Activated naive CD8-positive, alpha-beta T cell treated with anti-CD3 and anti-CD28 coated beads, Interleukin-2, amount 50 U/mL, for 16 hours (primary cell): ENCODE measurements around the gene ASPHD2.
A peak's percentile ranks its signal among the peaks of the same experiment; 100 is the strongest.
"Not testable (repeated sequence)": the region's sequence is repeated elsewhere in the genome, so short reads cannot be mapped to it uniquely, and the experiment has no call there.

Experiments used
- DNase-seq: peaks from one replicate; pipeline ENCODE4 v3.0.0-alpha.2; 2020; ENCODE audit warnings: low read depth, low spot score

Gene ASPHD2, protein sequence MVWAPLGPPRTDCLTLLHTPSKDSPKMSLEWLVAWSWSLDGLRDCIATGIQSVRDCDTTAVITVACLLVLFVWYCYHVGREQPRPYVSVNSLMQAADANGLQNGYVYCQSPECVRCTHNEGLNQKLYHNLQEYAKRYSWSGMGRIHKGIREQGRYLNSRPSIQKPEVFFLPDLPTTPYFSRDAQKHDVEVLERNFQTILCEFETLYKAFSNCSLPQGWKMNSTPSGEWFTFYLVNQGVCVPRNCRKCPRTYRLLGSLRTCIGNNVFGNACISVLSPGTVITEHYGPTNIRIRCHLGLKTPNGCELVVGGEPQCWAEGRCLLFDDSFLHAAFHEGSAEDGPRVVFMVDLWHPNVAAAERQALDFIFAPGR

DNA sequence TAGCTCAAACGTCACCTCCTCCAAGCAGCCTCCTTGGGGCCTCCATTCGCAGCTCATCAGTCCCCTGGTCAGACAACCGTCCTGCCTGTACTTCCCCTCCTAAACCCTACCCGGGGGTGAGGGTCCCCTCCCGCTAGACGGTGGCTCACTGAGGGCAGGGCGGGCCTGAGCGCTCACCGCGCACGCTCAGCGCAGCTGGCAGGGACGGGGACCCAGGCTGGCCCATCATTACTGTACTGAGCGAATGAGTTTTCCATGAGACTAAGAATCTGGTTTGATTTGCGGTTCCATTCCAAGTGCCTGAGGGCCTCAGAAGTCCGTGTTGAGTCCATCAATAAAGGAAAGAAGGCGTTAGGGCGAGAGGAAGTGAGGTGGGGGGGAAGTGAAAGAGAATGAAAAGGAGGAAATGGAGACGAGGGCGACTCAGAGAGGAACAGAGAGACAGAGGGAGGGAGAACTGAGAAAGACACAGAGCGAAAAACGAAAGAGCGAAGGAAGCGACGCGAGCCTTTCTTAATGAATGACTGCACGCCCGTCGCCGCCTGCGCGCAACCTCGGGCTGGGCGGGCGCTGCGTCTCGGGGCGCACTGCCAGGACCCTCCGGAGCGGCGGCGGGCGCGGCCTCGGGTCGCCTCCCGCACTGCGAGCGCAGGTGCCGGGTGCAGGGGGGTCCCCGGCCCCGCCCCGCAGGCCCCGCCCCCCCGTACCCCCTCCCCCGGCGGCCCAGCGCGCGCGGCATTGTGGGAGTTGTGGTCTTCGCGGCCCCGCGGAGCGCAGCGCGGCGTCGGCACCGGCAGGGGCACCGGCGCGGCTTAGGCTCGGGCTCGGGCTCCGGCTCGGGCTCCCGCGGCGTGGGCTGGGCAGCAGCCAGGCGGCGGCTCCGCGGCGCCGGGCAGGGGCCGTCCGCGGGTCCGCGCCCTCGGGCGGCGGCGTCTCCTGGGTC lies at the start of gene ASPHD2:
TSS of gene ASPHD2 (plus strand) at position 746 of the 943 bp plus-strand sequence. CDS start 4,356 bp downstream, outside the sequence.
- DNase-seq: peak; percentile 66

DNA sequence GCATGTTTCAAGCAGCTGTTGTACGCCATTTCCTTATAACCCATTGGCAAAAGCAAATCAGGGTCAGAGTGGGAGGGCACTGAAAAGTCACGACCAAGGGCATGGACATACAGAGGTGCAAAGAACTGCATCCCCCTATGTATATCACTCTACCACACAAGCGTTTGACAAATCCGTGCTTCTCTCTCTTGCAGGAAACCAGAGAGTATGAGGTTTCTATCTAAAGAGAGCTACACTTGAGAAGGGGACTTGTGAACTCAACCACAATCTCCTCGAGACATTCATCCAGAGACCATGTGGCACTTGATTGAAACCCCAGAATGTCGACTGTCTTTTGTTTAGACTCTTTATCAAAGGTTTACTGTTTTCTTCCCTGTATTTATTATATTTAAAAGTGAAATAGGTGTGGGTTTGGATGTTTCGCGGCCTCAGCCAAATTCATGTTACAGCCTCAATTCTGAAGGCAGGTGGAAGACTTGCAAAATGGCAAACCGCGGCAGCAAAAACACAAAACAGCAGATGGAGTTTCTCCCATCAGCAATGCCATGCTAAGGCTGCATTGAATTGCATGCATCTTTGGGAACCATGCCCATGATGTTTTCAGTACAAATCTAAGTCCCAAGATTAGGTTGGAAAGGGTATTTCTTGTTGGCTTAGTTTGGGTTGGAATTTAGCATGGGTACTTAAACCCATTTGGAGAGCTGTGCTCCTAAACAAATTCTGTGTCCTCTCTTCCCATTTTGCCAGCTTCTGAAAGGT lies 48.8 kb upstream of the ASPHD2 start:
- DNase-seq: no peak

DNA sequence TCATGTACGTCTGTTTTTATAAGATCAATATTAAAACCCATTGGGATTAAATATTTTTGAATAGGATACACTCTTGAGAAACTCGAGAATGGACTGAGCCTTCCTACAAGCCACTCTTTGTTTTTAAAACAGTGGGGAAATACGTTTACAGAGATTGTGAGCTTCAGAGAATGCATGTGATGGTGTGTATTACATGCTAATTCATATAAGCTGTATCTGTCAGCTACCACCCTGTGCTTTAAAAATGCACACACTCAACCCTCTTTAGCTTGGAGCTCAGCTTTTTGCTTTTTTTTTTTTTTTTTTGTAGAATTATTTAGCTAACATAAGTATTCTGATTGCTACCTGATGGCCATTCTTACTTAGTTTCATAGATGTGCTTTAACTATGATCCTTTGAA lies 46.3 kb upstream of the ASPHD2 start:
- no peak for DNase-seq

DNA sequence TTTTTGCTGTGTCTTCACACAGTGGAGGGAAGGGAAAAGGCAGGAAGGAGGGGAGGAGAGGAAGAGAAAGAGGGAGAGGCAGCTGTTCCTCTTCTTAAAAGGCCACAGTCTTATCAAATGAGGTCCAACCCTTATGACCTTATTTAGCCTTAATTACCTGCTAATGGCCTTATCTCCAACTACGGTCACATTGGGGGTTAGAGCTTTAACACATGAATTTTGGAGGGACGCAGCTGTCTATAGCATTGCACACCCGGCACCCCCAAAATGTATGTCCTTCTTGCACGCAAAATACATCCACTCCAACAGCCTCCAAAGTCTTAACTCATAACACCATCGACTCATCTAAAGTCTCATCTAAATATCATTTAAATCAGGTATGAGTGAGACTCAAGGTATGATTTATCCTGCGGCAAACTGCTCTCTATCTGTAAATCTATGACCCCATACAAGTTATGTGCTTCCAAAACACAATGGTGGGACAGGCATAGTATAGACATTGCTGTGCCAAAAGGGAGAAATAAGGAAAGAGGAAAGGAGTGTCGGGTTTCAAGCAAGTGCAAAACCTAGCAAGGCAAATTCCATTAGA lies 45.0 kb upstream of the ASPHD2 start:
- DNase-seq: no peak

DNA sequence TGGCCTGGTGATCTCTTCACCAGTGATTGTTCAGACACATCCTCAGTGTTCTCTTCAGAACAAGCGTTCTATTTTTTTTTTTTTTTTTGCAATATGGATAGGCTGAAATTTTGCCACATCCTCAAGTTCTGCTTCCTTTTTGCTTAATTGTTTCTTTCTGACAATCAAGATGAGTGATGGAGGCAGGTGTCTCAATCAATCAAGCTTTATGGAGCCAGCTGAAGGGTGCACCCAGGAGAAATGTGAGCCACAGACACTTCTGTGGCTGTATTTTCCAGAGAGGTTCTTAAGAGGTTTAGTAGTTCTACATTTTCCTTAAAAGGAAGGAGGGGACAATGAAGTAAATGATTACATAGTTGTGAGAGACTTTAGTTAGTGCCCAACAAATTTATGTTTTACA lies 43.9 kb upstream of the ASPHD2 start:
- DNase-seq: no peak

DNA sequence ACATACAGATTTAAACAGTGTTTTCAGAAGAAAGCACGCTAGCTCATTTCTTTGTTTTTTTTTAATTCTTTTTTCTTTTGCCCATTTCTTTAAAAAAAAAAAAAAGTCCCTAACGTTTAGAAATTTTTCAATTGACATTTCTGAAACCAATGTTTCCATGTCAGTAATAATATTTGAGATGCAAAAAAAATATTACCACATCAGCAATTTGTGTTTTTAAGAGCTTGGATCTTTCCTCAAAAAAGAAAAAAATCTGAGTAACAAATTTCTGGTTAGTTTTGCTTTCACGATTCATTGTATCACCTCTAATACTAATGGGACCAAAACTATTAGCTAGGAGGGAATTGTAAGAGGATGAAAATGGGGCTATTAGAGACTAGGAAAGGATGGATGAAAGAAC lies 39.9 kb upstream of the ASPHD2 start:
- no peak for DNase-seq

DNA sequence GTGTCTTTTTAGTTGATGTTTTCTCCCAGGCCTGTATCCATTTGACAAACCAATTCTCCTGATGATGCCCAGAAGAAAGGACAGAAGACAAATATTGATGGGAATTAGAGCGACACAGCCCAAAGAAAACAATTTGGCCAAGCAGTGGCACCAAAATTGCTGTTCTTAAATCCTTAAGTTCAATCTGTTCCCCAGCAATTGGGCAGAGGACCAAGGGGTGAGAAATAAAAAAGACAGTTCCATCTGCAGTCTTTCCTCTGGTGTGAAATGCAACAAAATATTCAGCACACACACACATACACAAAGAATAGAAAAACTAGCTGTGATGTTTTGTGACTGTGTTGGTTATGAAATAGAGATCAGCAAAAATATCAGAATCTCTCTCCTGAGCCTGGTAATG lies 38.0 kb upstream of the ASPHD2 start:
- no peak for DNase-seq

DNA sequence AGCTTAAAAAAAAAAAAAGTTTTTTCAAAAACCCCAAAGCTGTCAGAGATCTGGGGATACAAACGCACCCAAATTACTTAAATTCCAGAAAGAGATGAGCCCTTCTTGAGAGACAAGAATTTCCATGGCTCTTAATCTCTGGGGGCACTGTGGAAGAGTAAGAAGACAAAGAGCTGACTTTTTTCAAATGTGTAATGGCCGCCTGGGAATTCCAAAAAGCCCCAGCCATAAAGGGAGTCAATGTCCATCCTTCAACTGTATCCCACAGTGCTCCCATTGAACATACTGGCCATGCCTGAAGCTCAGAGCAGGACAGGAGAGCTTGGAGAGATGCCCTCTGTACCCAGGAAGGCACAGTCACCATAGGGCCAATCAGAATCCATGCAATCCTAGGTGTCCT lies 37.4 kb upstream of the ASPHD2 start:
- no peak for DNase-seq

DNA sequence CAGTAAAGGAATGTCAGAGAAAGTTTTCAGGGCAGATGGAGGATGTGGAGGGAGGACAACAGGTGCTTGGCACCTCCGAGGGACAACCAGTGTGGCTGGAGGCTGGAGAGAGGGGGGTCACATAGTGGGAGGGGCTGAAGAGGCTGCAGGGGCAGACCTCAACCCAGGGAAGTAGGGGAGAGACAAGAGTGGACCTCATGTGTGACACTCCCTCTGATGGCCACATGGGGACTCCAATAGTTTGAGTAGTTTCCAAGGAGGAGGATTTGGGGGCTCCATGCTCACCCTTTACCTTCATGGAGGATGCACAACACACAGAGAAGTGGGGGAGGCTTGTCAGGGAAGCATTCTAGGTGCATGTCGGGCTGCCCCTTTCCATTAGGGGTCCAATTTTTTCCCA lies 35.1 kb upstream of the ASPHD2 start:
- DNase-seq: no peak

DNA sequence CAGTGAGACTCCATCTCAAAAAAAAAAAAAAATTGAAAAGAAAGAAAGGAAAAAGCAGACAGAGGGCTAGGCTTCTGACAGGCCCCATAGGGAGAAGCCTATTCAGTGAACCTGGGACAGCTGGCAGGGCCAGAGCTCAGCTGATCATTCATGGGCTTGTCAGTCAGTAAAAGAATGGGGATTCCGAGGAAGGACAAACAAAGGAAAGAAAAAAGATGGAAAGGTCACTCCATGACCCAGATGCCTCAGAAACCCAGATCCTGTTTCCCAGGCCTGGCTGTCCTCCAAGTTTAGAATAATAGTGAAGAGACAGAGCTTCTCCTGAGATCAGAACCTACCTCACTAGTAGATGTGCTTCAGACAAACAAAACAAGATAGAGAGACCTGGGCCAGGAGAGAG lies 34.3 kb upstream of the ASPHD2 start:
- no peak for DNase-seq

DNA sequence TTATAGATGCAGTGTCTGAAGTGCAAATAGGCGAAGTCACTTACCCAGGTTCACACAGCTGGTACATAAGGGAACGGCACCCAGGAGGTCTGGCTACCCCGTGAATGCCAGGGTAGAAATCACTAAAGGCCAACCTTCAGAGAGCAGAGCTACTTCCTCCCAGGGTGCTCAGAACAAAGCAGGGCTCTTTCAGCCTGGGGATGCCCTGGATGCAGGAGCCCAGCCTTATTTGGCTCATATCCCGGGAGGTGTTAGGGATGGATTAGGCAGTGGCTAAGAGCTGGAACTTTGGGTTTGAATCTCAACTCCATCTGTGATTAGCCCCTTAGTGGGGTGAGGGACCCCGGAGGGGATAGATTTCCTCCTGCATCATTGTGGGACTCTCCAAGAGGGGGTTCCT lies 33.1 kb upstream of the ASPHD2 start:
- DNase-seq: no peak

DNA sequence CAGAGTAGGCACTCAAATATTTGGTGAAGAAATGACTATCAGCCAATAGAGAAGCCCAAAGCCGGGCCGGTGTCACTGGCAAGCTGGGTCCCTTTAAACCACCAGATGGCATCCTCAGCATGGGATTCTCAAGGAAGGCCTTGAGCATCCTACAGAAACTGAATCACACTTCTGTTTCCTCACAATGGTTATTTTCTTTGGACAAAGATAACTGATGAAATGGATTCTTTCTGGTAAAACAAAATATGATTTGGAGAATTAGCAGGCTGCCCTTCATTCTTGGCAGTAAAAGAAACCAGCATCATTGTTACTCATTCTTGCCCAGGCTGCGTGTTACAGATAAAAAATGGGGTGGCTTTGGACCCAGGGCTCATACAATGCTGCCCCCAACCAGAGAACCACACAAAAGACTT lies 30.3 kb upstream of the ASPHD2 start:
- peak; percentile 7 for DNase-seq

DNA sequence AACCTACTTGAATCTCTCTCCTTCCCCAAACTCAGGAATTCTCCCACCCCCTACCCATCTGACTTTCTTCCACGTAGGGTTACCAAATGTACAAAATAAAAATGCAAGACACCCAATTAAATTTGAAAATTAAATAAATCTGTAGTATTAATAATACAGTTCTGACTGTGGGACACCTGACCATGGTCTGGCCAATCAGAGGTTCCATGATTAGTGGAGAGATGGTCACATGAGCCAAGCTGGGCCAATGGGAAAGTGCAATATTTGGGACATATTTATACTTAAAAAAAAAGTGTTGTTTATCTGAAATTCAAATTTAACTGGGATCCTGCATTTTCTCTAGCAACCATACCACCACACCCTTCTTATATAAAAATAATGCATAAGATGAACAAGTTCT lies 29.8 kb upstream of the ASPHD2 start:
- no peak for DNase-seq

DNA sequence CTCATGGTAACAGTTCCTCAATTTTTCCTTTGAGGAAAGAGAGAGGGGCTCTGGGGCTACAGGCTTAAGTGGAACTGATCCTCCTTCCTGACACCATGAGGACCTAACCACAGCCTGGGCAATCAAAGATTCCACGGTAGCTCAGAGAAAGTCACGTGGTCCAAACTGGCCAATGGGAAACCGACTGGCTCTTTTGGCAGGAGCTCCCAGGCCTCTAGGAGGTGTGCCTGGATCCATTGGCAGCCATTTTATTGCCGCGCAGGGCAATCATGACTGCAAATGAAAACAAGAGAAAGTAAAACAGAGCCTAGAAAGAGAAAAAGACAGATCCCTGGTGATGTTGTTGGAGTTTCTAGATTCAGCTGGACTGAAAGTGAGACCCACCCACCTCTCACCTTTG lies 27.3 kb upstream of the ASPHD2 start:
- no peak for DNase-seq

DNA sequence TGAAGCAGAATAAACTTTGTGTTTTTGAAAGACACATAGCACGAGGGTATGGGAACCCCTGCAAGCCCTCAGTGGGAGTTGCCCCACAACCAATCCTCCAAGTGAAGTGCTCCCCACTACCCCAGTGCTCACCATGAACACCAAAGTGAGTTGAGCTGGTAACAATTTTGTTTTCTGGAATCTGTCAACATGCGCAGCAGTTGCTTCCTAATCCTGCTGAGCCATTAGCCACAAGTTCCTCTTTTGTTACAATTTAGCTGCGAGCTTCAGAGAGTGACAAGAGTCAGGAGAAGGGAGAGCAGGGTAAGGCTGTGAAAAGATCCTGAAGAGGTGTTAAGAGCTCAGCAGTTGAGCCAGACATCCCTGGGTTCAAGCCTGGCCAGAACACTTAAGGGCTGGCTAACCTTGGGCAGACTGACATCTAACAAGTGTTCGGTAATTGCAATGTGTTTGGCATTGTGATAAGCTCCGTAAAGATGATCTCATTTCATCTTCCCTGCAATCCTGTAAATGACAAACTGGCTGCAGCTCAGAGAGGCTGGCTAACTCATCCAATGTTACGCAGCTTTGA lies 24.1 kb upstream of the ASPHD2 start:
- no peak for DNase-seq

DNA sequence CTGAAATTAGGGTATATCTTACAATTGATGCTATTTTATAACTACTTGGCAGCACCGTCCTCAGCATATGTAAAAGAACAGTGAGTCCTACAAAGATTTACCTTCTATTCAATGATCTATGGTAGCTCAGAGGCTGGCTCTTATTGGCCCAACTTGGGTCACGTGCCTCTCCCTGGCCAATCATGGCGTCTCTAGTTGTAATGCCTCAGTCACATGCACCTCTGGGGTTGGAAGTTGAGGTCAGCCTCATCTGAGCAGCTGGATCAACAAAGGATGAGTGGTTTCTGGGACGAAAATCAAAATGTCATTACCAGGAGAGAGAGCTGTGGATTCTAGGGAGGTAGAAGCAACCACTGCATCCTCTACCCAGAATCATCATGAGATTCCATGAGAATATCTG lies 22.9 kb upstream of the ASPHD2 start:
- no peak for DNase-seq

DNA sequence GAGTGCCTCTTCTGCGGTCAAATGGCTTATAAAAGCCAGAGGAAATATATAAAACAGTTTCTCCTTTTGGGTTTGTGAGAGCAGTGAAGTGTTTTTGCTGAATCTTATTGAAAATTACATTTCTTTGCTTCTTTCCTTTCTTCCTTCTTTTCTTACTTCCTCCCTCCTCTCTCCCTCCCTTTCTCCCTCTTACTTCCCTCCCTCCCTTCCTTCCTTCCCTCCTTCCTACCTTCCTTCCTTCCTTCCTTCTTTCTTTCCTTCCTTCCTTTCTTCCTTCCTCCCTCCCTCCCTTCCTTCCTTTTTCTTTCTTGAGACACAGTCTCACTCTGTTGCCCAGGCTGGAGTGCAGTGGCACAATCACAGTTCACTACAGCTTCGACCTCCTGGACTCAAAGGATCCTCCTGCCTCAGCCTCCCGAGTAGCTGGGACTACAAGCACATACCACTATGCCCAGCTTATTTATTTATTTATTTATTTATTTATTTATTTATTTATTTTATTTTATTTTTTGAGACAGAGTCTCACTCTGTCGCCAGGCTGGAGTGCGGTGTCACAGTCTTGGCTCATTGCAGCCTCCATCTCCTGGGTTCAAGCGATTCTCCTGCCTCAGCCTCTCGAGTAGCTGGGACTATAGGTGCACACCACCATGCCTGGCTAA lies 20.4 kb upstream of the ASPHD2 start:
- not testable (repeated sequence) for DNase-seq

DNA sequence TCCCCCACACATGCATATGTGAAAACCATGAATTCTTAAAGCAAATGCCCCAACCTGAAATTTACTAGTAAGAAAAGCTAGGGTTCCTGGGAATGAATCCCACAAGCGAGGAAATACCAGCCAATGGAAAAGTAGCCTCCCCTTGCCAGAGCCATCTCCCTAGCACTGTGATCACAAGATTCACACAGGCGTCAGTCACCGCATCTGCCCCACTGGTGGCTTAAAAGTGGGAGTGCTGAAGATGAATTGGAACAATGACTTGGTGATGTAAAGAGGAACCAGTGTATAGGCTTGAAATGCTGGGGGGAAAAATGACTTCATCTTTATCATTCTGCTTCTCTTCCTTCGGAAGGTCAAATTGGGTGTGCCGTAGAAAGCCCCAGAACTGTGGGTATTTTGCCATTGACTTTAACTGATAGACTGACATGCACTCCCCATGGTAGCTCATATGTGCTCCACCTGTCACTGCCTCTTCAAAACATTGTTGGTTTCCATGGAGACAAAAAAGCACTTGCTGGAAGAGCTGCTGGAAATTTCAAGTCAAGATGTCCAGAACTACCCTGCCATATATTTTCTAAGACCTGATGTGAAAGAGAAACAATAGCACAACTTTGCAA lies 19.2 kb upstream of the ASPHD2 start:
- DNase-seq: no peak

DNA sequence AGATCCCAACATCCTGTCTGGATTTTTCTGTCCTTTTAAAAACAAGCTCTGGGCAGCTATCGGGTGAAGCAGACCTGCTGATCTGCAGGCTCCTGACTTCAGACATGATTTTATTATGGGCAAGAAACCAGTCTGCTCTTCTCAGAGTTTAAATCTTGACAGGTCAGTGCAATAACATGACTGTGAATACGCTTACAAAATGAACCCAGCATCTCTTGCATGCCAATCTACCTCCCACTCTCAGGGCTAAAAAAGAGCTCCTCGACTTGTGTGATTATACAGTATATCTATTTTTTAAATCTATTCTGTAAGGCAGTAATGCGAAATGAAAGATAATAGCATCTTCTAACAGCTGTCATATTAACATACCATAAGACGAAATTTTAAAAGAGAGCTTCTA lies 18.7 kb upstream of the ASPHD2 start:
- no peak for DNase-seq

DNA sequence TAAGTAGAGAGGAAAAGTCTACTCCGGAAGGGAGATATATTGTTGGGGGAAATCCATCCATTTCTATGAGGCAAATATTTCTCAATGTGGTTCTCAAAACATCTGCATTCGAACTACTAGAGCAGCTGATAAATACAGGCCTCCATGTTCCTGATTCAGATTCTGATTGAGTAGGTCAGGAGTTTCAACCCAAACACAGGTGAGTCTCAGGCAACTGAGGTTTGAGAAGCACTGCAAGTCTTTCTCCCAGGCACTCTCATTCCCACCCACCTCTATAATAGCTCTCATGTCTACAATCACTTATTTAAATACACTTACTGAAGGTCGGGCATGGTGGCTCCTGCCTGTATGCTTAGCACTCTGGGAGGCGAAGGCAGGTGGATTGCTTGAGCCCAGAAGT lies 14.7 kb upstream of the ASPHD2 start:
- no peak for DNase-seq
